Renal cortex interstitium (tissue), 11 donors: ENCODE data around the gene ACVR1B. TPM values are rescaled to one million over a fixed set of nuclear protein-coding genes. Genes with fewer than 3 reads are reported as not detected.

Experiments used
- DNase-seq, 11 donors: peaks; one replicate each; pipeline ENCODE4 v3.0.0-alpha.2; 2013; ENCODE audit warnings: low read depth in 9 of 11, low spot score in 4 of 11; ENCODE audit errors: extremely low read depth in 1 of 11
- polyA plus RNA-seq, 3 donors: library from polyadenylated mRNA; unstranded; fragments of 120-200 nt; gene quantifications; one replicate each; pipeline ENCODE4 v1.2.1, GENCODE V29; 2013; ENCODE audit not compliant: insufficient read length in 3 of 3

Gene ACVR1B
- polyA plus RNA-seq, 3 donors = 52.6 to 59.3 (median 54.1) TPM

- no peak for DNase-seq
Observed at GRCh38 chr12:51932218-51933076, 19.1 kb upstream of the ACVR1B start.

DNA sequence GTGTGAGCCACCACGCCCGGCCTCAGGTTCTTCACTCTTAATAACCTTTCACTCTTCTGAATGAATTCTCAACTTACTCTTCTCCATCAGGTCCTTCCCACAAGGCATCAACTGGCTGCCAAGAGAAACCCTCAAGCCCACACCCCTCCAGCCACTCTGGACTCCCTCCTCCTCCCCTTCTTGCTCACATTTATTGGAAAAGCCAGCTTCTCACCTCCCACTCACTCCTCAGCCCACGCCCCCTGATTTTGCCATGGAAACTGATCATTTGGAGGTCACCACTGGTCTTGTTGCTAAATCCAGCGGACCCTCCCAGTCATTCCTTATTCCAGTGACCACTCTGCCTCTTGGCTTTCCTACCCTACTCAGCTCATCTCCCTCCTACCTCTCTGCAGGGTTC, 17.4 kb upstream of the ACVR1B start:
- no peak for DNase-seq

DNA sequence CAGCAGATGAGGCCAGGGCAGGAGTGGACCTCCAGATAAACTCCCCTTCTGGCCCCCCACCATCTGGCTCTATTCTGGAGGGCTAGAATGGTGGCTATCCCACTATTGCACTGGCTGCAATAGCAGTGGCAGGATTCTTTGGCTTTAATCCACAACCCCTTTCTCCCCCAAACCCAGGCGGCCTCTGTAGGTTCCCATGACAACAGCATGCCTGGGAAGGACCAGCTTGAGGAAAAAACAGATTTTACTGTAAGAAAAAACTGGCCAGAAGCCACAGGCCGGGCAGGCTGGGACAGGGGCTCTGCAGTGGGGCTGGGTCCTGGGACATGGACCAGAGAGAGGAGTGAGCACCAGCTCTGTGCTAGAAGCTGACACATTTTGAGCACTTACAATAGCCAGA, 13.6 kb upstream of the ACVR1B start:
- no peak for DNase-seq

GRCh38 chr12:51938726-51939125, 12.8 kb upstream of the ACVR1B start:
- DNase-seq = no peak

- DNase-seq = no peak
Observed at GRCh38 chr12:51941011-51941581, 10.4 kb upstream of the ACVR1B start.

DNA sequence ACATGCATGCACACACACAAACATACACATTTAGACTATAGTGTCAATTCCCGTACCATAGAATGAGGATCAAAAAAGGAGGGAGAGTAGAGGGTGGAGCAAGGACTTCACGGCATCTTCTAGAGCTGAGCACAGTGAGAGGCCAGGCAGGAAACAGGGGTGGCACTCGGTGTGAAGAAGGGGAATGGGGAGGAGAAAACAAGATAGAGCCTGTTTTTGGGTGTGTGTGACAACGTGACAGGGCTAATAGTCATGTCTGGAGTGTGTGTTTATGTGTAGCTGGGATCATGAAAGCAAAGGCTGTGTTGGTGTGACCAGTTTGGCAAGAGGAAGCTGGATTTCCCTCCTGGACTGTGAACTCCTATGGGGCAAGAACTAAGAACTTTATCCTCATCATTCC, 9.9 kb upstream of the ACVR1B start:
- DNase-seq = no peak

DNA sequence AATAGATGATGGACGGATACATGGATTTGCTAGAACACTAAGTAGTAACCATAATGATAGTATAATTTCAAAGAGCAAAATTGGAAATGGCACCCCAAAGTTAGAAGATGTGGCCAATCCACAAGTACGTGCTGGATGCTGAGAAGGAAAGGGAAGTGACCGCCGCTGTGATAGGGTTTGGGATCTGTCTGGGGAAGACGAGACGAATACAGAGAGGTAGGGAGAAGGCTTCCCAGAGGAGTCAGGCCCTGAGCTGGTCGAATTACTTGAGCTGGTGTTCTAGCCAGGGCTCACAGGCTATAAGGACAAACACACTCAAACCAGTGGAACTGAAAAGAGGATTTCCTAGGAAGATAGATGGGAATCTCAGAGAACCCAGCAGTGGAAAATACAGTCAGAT, 9.4 kb upstream of the ACVR1B start:
- DNase-seq = no peak

DNA sequence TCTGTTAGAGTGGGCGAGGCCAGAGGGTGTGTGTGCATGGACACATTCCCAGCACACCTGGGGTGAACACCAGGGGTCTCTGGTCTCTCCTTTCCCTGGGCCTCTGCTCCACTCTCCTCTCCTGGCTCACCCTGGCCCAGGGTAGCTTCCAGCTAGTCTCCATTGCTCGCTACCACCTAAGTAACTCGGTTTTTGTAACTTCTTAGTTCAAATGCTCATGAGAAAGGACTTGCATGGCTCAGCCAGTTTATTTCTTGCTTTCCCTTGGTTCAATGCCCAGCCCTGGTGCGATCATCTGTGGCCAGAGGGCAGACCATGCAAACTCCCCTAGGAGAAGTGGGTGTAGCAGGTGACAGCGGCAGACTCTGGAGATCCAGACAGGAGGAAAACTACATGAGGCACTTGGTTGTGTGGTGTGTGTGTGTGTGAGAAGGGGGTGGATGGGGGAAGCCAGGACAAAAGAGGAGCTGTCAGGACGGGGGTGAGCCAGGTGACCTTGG, 8.9 kb upstream of the ACVR1B start:
- no peak for DNase-seq

DNA sequence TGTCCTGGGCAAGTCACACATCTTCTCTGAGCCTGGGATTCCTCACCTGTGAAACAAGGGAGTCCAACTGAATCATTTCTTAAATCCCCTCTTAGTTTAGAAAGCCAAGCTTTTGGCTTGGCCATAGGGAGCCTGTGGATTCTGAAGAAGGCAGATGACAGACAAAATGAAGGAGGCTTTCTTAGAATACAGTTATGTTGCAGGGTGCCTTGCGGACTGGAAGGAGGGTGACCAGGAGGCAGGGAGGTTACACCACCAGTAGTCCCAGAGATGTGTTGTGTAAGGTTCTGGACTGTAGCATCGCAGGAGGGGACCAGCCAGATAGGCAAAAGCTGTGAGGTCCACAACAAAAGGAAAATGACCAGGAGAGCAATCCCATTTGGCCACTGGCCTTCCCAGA, 8.2 kb upstream of the ACVR1B start:
- DNase-seq = no peak

DNA sequence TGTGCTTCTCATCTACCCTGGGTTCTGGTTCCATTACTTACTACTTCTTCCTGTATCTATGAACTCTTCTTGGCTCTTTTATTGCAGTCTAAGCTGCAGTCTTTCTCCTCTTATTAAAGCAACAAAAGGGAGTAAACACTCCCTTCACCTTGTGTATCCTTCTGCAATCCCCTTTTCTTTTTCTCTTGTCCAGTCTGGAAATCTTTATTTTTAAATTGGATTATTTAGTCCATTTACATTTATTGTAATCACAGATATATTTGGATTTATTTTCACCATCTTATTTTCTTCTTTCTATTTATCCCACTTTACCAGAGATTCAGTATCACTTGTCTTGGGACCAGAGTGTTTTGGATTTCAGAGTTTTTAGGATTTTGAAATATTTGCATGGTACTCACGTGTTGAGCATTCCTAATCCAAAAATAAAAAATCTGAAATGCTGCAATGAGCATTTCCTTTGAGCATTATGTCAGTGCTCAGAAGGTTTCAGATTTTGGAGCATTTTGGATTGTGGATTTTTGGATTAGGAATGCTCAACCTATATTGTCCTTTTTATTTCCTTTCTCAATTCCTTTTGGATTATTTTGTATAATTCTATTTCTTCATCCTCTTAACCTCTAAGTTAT, 6.8 kb upstream of the ACVR1B start:
- DNase-seq = no peak

DNA sequence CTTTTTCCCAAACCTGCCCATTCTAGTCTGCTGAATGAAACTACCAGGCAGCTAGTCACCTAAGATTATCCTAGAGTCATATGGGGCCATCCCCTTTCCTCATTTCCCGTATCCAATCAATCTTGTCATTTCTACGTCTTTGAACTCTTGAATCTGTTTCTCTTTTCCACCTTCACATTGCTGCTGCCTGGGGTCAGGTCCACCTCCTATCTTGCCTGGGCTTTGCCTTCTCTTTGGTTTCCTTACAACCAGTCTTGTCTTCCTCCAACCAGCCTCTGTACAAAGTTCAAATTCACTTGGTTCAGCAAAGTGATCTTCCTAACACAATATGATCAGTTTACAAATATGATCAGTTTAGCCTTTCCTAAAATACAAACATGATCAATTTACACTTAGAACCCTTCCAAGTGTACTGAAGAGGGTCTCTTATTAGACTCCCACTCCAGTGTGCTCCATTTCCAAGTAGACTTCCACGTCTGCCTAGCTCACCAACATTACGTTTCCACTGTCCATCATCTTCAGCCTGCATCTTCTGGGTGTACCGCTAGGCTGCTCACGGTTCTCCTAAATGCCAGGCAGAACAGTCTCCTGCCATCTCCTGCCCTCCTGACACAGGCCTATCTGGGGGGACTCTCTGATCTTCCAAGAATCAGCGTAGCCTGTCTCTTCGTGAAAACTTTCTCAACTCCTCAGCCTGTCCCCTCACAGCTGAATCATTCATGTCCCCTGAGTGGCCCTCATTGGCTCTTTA, 4.1 kb upstream of the ACVR1B start:
- no peak for DNase-seq

DNA sequence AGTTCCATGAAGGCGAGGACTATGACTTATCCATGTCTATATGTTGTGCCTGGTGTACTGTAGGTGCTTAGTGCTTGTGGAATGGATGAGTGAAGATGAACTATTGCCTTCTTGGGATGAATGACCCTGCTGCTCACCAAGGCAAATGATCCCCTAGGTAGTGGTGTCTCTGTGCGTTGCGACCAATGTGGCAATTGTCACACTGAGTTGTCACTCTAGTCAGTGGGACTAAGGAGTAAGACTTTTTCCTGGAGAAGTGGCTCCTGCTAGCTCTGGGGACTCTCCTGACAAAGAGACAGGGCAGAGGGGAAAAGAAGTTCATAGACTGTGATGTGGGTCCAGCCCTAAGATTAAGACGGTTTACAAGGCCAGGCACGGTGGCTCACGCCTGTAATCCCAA, 3.4 kb upstream of the ACVR1B start:
- DNase-seq = no peak

DNA sequence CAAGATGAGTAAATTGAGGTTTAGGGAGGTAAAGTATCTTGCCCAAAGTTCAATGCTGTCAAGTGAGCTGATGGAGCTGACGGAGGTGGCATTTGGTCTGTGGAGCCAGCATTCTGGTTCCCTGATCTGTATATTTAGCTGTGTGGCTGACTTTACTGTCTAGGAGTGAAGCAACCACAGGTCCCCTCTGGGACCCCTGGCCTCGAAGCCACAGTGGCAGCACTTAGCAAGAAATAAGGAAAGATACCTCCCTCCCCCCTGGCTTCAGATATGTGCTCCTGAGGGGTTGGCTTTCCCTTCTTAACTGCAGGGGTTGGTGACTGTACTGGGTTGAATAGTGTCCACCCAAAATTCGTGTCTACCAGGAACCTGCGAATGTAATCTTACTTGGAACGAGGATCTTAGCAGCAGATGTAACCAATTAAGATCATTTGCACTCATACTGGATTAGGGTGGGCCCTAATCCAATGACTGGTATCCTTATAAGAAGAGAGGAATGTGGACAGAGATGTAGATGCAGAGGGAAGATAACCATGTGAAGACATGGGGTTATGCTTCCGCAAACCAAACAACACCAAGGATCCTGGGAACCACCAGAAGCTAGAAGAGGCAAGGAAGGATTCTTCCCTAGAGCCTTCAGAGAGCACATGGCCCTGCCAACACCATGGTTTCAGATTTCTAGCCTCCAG, 2.0 kb upstream of the ACVR1B start:
- DNase-seq = no peak

DNA sequence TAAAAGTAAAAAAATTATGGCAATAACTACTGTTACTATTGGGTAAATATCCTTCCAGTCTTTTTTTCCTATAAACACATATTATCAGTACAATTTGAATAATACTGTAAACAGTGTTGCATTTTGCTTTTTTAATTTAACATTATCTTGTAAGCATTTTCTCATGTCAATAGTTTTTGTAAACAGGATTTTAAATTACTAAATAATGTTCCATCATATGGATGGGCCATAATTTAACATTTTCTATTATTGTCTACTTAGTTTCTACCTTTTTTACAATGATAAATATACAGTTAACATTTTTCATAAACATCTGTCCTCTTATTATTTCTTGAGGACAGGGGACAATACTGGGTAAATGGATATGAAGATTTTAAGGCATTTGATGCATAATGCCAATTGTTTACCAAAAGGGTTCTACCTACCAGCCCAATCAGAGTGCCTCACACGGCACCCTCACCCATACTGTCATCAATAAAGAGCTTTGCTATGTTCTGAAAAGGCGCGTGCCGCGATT, 759 bp upstream of the ACVR1B start:
- DNase-seq = no peak

- DNase-seq = no peak
Observed at GRCh38 chr12:51951843-51952722, 584 bp downstream of the ACVR1B start.

GRCh38 chr12:51953089-51953488, 1.6 kb downstream of the ACVR1B start:
- no peak for DNase-seq

DNA sequence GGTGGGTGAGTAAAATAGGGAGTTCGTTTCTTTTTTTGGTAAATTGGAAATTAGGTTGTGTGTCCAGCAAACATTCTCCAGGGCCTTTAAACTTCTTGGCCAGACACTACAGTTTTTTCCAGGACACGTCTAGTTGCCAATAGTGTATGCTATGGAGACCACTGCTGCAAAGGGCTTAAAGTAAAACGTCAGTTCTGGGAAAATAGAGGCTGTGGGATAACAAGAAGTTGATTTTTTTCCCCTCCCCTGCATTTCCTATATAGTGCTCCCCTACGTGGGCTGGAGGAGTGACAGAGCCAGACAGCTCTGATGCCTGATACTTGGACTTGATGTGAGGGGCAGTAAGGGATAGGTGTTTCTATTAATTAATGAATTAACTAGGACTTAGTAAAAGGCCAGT, 2.4 kb downstream of the ACVR1B start:
- no peak for DNase-seq
